NCI-H2107 treated with DMSO at 0.1 percent for 48 hours (cell line): ENCODE data around the gene SHISAL2A.
"Not testable (repeated sequence)": the region's sequence is repeated elsewhere in the genome, so short reads cannot be mapped to it uniquely, and the experiment has no call there.

Experiments
- DNase-seq: peaks from one replicate; lab custom pipeline; 2025; ENCODE audit not compliant: unreplicated experiment; lab: John Stamatoyannopoulos, UW

Gene SHISAL2A

DNA sequence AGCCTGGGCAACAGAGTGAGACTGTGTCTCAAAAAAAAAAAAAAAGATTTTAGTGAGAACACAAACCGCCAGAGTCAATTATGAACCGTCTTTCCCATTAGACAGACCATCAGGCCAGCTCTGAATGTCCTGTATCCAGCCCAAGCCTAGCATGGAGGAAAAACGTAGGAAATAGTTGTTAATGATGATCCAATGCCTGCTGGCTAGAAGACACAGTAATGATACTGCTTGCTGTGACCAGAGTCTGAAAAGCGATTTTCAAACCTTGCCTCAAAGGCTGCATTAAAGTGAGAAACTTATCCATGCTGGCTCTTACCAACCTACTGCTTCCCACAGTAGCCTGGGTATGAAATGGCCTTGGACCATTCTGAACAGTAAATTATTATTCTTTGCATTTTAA is 48.2 kb downstream of the SHISAL2A start:
- DNase-seq: no peak

DNA sequence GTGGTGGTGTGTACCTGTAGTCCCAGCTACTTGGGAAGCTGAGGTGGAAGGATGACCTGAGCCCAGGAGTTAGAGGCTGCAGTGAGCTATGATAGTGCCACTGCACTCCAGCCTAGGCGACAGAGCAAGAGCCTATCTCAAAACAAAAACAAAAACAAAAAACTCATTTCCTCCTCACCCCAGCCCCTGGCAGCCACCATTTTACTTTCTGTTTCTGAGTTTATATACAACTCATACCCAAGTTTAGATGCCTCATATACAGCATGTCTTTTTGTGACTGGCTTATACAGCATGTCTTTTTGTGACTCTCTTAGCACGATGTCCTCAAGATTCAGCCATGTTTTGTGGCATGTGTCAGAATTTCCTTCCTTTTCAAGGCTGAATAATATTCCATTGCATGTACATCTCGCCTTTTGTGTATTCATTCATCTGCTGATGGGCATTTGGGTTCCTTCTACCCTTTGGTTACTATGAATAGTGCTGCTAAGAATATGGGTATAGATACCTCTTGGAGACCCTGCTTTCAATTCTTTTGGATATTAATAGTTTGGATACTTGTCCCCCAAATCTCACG is 50.5 kb downstream of the SHISAL2A start:
- DNase-seq: no peak

DNA sequence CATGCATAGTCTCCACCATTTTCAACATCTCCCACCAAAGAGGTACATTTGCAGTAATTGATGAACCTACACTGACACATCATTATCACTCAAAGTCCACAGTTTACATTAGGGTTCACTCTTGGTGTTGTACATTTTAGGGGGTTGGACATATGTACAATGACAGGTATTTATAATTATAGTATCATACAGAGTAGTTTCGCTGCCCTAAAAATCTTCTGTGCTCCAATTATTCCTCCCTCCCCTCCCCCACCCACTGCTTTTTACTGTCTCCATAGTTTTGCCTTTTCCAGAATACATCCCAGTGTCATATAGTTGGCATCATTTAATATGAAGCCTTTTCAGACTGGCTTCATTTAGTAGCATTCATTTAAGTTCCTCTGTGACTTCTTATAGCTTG is 51.6 kb downstream of the SHISAL2A start:
- DNase-seq: no peak

DNA sequence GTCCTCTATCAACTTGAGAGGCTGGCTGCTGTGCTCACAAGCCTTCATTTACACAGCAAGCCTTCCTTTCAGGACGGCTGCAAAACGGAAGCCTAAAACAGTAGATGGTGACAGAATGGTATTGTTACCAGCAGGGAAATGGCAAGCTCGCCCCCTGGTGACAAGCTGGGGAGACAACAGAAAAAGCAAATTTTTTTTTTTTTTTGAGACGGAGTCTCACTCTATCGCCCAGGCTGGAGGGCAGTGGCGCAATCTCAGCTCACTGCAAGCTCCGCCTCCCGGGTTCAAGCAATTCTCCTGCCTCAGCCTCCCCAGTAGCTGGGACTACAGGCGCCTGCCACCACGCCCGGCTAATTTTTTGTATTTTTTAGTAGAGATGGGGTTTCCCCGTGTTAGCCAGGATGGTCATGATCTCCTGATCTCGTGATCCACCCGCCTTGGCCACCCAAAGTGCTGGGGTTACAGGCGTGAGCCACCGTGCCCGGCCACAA is 53.3 kb downstream of the SHISAL2A start:
- DNase-seq: peak; percentile 87

DNA sequence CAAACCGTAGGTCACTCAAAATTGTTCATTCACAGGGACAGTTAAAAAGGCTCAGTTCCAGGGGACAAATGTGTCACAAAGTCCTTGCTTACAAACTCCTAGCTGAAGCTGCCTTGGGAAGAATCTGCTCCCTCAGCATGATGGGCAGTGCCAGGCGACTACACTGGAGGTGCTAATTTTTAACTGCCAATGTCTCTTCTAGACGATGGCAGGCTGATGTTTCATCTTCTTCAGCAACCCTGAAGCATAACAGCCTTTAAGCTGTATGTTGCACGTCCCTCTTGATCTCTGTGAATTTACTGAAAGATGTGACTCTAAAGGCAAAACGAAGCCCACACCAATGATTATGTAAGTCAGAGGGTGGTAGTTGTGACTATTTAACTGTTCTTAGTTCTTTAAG is 53.9 kb downstream of the SHISAL2A start:
- DNase-seq: no peak

DNA sequence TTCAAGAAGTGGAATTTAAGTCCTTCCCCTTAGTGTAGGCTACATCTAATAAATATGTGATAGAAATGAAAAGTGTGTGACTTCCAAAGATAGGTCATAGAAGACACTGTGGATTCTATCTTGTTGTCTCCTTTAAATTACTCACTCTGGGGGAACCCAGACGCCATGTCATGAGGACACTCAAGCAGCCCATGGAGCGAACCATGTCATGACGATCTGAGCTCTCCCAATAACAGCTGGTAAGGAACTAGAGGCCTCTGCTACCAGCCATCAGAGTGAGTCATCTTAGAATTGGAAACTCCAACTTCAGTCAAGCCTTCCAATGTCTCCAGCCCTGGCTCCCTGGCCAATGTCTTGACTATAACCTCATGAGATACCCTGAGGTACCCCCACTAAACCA is 58.9 kb downstream of the SHISAL2A start:
- DNase-seq: no peak

DNA sequence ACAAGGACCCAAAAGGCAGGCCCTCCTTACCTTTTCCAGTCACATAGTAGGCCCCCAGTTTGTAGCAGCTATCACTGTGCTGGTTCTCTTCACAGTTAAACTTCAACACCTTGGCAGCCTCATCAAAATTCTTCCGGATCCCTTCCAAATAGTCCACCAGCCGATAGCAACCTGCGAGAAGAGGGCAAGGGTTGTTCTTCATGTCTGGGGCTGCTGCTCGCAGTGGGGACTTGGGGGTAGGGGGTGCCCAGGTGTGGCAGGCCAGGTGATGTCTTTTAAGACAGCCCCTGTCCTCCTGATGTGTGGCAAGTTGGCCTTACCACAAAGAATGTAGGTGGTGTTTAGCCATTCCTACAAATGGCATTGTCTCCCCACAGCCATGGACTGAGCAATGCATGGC is 59.7 kb downstream of the SHISAL2A start:
- DNase-seq: no peak

DNA sequence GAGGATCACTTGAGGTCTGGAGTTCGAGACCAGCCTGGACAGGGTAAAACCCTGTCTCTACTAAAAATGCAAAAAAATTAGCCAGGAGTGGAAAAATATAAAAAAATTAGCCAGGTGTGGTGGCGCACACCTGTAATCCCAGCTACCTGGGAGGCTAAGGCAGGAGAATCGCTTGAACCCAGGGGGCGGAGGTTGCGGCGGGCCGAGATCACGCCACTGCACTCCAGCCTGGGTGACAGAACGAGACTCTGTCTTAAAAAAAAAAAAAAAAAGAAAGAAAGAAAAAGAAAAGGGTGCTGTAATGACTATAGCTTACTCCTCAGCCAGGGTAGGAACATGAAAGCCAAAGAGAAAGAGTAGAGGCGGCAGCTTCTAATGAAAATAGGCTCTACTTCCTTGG is 60.4 kb downstream of the SHISAL2A start:
- not testable (repeated sequence) for DNase-seq

DNA sequence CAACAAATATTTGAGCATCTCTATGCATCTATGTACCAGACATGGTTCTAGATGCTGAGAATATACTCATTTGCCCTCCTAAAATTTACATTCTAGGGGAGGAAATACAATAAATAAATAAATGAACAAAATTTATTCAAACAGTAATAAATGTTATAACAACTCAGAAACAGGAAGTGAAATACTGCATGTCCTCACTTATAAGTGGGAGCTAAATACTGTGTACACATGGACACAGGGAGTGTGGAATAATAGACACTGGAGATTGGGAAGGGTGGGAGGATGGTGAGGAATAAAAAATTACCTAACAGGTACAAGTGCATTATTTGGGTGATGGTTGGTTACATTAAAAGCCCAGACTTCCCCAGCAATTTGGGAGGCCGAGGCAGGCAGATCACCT is 60.9 kb downstream of the SHISAL2A start:
- no peak for DNase-seq

DNA sequence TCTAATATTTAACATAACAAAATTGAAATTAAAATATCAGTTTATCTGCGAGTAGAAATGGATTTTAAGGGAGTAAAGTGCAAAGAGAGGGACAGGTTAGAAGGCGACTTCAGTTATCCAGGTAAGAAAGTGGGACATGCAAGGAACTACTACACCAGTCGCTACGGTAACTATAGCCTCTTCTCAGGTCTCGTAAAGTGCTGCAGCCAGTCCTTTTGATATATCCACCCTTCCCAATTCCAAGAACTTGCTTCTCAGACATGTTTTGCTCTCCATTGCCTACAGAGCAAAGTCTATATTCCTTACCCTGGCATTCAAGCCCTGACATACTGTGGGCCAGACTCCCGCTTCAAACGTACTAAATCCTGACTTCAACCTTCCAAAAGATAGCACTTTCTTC is 62.7 kb downstream of the SHISAL2A start:
- no peak for DNase-seq

DNA sequence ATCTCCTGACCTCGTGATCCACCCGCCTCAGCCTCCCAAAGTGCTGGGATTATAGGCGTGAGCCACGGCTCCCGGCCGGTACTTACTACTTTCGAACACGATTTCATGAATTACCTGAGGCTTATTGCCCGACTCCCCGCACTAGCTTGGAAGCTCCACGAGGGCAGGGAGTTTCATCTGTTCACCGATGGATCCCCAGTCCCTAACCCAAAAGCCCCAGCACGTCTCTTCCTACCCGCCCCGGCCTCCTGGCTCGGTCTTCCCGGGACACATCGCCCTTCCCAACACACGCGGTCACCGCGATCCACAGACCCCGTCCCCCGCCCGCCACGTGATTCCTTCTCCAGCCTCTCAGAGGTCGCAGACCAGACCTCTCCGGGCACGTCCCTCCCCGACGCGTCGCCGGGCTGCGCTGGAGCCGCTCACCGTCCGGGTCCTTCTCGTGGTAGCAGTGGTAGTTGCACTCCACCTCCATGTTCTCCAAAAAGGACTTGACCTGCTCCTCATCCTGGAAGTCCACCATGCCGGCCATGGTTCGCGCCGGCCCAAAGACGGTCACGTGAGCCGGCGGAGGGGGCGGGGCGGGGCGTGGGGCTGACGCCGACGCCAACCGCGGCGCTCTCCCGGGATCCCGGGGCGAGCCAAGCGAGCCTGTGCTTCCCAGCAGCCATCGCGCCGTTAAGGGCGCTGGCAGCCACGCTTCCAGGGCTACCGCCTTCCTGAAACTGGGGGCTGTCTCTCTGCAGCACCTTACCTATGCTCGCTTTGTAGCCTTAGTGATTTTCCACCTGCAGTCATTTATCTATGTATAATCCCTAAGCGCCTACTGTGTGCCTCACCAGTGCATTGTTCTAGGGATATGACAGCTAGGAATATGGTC is 65.1 kb downstream of the SHISAL2A start, which contains the start of gene COA7:
Gene COA7, minus strand, starts transcription at position 553 of the 880 bp plus-strand sequence. Its CDS starts 21 bp downstream, at position 532.
- DNase-seq: peak; percentile 81

DNA sequence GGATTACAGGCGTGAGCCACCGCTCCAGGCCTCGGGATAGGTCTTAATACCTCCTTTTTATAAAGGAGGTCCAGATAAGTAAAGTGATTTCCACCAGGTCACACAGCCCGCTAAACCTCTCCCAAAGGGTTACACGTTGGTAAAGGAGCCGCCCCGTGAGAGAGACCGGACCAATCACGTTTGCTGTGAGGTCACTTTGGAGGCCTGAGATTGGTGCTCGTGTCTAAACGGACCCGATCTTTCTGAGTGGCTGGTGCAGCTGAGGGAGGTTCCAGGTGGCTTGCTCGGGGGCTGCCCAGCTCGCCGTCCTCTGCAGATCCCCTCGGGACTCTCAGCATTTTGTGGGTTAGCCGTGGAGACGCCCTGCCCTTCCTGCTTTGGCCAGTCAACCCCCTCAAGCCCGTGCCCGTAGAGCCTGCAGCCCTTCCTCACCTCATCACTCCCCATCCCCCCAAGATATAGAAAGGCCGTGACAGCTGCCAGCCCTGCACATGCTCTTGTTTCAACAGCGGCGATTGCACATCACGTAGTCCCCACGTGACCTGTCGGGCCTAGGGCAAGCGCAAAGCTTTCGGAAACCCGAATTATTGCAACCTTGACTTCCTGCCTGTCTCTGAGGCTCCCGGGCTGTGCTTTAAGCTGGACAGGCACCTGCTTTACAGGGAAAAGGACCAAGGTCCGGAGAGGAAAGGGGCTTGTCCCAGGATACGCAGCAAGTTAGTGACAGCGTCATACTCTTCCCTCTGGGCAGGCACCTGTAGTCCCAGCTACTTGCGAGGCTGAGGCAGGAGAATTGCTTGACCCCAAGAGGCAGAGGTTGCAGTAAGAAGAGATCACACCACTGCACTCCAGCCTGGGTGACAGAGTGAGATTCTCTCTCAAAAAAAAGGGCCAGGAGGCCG is 70.2 kb downstream of the SHISAL2A start:
- peak; percentile 17 for DNase-seq

DNA sequence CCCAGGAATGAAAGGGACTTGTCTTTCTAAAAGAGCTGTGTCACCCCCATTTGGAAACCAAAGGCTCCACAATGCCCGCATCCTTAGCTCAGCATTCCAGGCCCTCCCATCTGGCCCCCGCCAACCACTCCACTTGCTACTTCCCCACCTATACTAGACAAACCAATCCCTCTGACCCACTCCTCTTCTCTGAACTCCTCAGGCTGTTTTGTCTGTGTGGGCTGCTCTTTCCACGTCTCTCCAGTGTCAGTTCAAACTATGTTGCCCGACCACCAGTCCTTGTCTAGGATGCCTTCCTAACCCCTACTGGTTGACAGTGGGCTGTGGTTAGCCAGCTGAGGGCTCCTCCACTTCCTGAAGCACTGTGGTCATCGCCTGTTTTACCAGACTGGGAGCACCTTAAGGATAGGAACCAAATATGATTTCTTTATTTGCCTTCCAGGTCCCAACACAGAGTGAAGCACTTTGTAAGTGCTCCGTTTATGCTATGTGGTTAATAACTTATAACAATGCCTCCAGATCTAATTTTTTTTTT is 73.2 kb downstream of the SHISAL2A start:
- no peak for DNase-seq
